GM12878 (cell line): ENCODE results near the gene PDSS2. TPM values are rescaled to one million over a fixed set of nuclear protein-coding genes. Genes with fewer than 3 reads are reported as not detected.

Experiments
- ATAC-seq: fragments of 200-7000 bp; cut with Tn5 transposase; 3 replicates; pipeline ENCODE4 v1.9.1; 2020; ENCODE audit warnings: mild to moderate bottlenecking, moderate library complexity
- BruUV-seq: library from RNA; stranded (reverse); fragments of 400-500 nt; replicated peaks from 2 replicates; lab custom pipeline; 2021; lab: Mats Ljungman, UMichigan
- CTCF ChIA-PET: fragments of 300-600 bp; sonication (Branson Sonifier 250); formaldehyde crosslinking; extraction: SDS; loops from one replicate; lab custom pipeline; 2021; ENCODE audit warnings: inconsistent platforms; lab: Yijun Ruan, JAX
- POLR2A ChIA-PET: fragments of 350-600 bp; formaldehyde crosslinking; extraction: SDS; loops from one replicate; lab custom pipeline; 2021; ENCODE audit warnings: inconsistent platforms; lab: Charles Lee
- RAD21 ChIA-PET: fragments of 300-600 bp; sonication (Branson Sonifier 250); formaldehyde crosslinking; loops from one replicate; lab custom pipeline; 2023; ENCODE audit warnings: antibody characterized with exemption; ENCODE audit not compliant: unreplicated experiment; lab: Charles Lee
- SMC1A ChIA-PET: fragments of 300-600 bp; sonication (Branson Sonifier 250); formaldehyde crosslinking; loops from one replicate; lab custom pipeline; 2023; ENCODE audit not compliant: unreplicated experiment, uncharacterized antibody; lab: Charles Lee
- DNase-seq: peaks from one replicate; pipeline ENCODE4 v3.0.0-alpha.2; 2011; ENCODE audit warnings: low read depth, low spot score
- FAIRE-seq: peaks from 3 replicates; lab custom pipeline; 2011; peaks lifted over from hg19 to GRCh38; lab: Jason Lieb, UNC
- H2AFZ ChIP-seq: 2 replicates; pipeline ENCODE4 v1.6.0; 2011; ENCODE audit warnings: low read depth, low read length, control low read depth; ENCODE audit not compliant: control insufficient read depth
- H3K27ac ChIP-seq: 2 replicates; pipeline ENCODE4 v1.5.1; 2011; ENCODE audit warnings: control low read depth; ENCODE audit not compliant: control insufficient read depth, insufficient read depth
- H3K27me3 ChIP-seq, 2 experiments: replicated peaks in 1 of 2; 2 replicates each; pipeline versions ENCODE4 v1.6.0 to v1.6.1; 2011; ENCODE audit warnings: low read length in 1 of 2; ENCODE audit not compliant: control insufficient read depth in 2 of 2, insufficient read depth in 2 of 2
- H3K36me3 ChIP-seq, 2 experiments: 2 replicates each; pipeline ENCODE4 v1.5.1; 2011; ENCODE audit warnings: low read length in 1 of 2; ENCODE audit not compliant: control insufficient read depth in 2 of 2, insufficient read depth in 2 of 2
- H3K4me1 ChIP-seq: 2 replicates; pipeline ENCODE4 v1.6.1; 2011; ENCODE audit warnings: mild to moderate bottlenecking, low read length, moderate library complexity, mixed read lengths; ENCODE audit not compliant: control insufficient read depth, insufficient read depth
- H3K4me2 ChIP-seq: 2 replicates; pipeline ENCODE4 v1.6.0; 2011; ENCODE audit warnings: control low read depth; ENCODE audit not compliant: control insufficient read depth, insufficient read depth
- H3K4me3 ChIP-seq: fragments of 200-600 bp; sonication (generic); 2 replicates; pipeline ENCODE4 v1.5.1; 2016
- H3K79me2 ChIP-seq: 2 replicates; pipeline ENCODE4 v1.6.0; 2011; ENCODE audit warnings: low read length; ENCODE audit not compliant: control insufficient read depth, insufficient read depth
- H3K9ac ChIP-seq: 2 replicates; pipeline ENCODE4 v1.8.0; 2011; ENCODE audit warnings: low read length, control low read depth, mixed read lengths; ENCODE audit not compliant: control insufficient read depth, insufficient read depth
- H3K9me3 ChIP-seq: replicated peaks from 3 replicates; pipeline ENCODE4 v1.5.1; 2011; ENCODE audit warnings: mild to moderate bottlenecking, low read length; ENCODE audit not compliant: control insufficient read depth, insufficient read depth
- H4K20me1 ChIP-seq: 2 replicates; pipeline ENCODE4 v1.6.0; 2011; ENCODE audit not compliant: control insufficient read depth, insufficient read depth
- ASH2L ChIP-seq: fragments of 300-600, 200-600 bp; sonication (generic); IDR thresholded peaks from 2 replicates; pipeline ENCODE4 v1.6.1; 2017; ENCODE audit warnings: low read depth, mild to moderate bottlenecking, borderline replicate concordance
- CEBPZ ChIP-seq: fragments of 150-350 bp; IDR thresholded peaks from 2 replicates; pipeline ENCODE4 v1.6.1; 2016; ENCODE audit warnings: low read depth, low read length
- CTCF ChIP-seq, 3 experiments: IDR thresholded peaks in 2 of 3; conservative IDR thresholded peaks in 1 of 3; 2 replicates each; pipeline ENCODE4 v1.5.1; 2011; ENCODE audit warnings: low read depth in 3 of 3, low read length in 3 of 3, mild to moderate bottlenecking in 3 of 3, control low read depth in 2 of 3, moderate library complexity in 2 of 3, inconsistent platforms in 1 of 3, mixed read lengths in 1 of 3; ENCODE audit not compliant: control insufficient read depth in 2 of 3, insufficient read depth in 1 of 3; ENCODE audit errors: extremely low read depth in 1 of 3
- E4F1 ChIP-seq: fragments of 450-650 bp; IDR thresholded peaks from 2 replicates; pipeline ENCODE4 v1.6.1; 2018; ENCODE audit warnings: borderline replicate concordance, mild to moderate bottlenecking; ENCODE audit not compliant: partially characterized antibody
- HDAC6 ChIP-seq: fragments of 200-600 bp; sonication (generic); IDR thresholded peaks from one replicate; pipeline ENCODE4 v1.8.0; 2017; ENCODE audit warnings: antibody characterized with exemption; ENCODE audit not compliant: unreplicated experiment
- KAT2A ChIP-seq: conservative IDR thresholded peaks from 2 replicates; pipeline ENCODE4 v1.6.1; 2011; ENCODE audit warnings: low read depth, low read length; ENCODE audit not compliant: control insufficient read depth
- MYB ChIP-seq: fragments of 150-350 bp; IDR thresholded peaks from 2 replicates; pipeline ENCODE4 v1.6.1; 2014; ENCODE audit warnings: mild to moderate bottlenecking, low read depth, low read length, borderline replicate concordance
- NBN ChIP-seq: fragments of 450-650 bp; IDR thresholded peaks from 2 replicates; pipeline ENCODE4 v1.6.1; 2016
- POLR2A ChIP-seq: IDR thresholded peaks from 2 replicates; pipeline ENCODE4 v1.6.1; 2011; ENCODE audit warnings: low read depth, mild to moderate bottlenecking, low read length
- RAD51 ChIP-seq: fragments of 450-650 bp; IDR thresholded peaks from 2 replicates; pipeline ENCODE4 v1.6.1; 2016; ENCODE audit warnings: moderate library complexity, mild to moderate bottlenecking, inconsistent platforms
- RCOR1 ChIP-seq: conservative IDR thresholded peaks from 2 replicates; pipeline ENCODE4 v1.6.1; 2012; ENCODE audit warnings: low read depth, low read length, improper control_type of control experiment
- SIN3A ChIP-seq: IDR thresholded peaks from 2 replicates; pipeline ENCODE4 v1.6.1; 2012; ENCODE audit warnings: low read depth, low read length, improper control_type of control experiment
- SMAD1 ChIP-seq: fragments of 450-650 bp; IDR thresholded peaks from 2 replicates; pipeline ENCODE4 v1.6.1; 2018; ENCODE audit warnings: mild to moderate bottlenecking, low read depth; ENCODE audit not compliant: partially characterized antibody
- SREBF2 ChIP-seq: IDR thresholded peaks from 2 replicates; pipeline ENCODE4 v1.6.1; 2012; ENCODE audit warnings: mild to moderate bottlenecking, low read length
- TCF7 ChIP-seq: IDR thresholded peaks from 2 replicates; pipeline ENCODE4 v1.6.1; 2014; ENCODE audit warnings: antibody characterized with exemption, borderline replicate concordance
- ZNF207 ChIP-seq: fragments of 450-650 bp; IDR thresholded peaks from 2 replicates; pipeline ENCODE4 v1.6.1; 2014; ENCODE audit warnings: antibody characterized with exemption, mild to moderate bottlenecking, borderline replicate concordance
- ZNF384 ChIP-seq: IDR thresholded peaks from 2 replicates; pipeline ENCODE4 v1.6.1; 2012; ENCODE audit warnings: low read depth, mild to moderate bottlenecking, low read length, improper control_type of control experiment, borderline replicate concordance
- ZSCAN29 ChIP-seq: fragments of 450-650 bp; IDR thresholded peaks from 2 replicates; pipeline ENCODE4 v1.6.1; 2017; ENCODE audit warnings: mild to moderate bottlenecking, moderate library complexity
- WGBS: methylation state at CpG from one replicate; pipeline ENCODE4 v1.1.6; 2016; ENCODE audit warnings: low lambda C conversion rate; ENCODE audit not compliant: insufficient replicate concordance, insufficient coverage; ENCODE audit errors: missing lambda C conversion rate; 5-methylcytosine and 5-hydroxymethylcytosine counted together
- in situ Hi-C: fragments of 300-500 bp; cut with MboI; formaldehyde crosslinking; loops from 9 replicates; pipeline ENCODE4 v1.14.3; 2018; ENCODE audit warnings: mixed read lengths
- intact Hi-C: fragments of 100-400 bp; cut with micrococcal nuclease; formaldehyde crosslinking; loops from one replicate; pipeline ENCODE4 v1.14.2; 2022; ENCODE audit not compliant: unreplicated experiment
- polyA plus RNA-seq, 11 experiments: library from polyadenylated mRNA; depleted of rRNA in 4 of 11; unstranded in 6 of 11; stranded (reverse) in 5 of 11; fragments of >200 nt; fragmentation: Nextera tagmentation in 4 of 11; fragmentation: Illumina TruSeq in 1 of 11; extraction: Ambion mirVana in 4 of 11; extraction: Trizol in 1 of 11; gene quantifications; 1 replicate in 1 of 11; 2 replicates in 10 of 11; pipeline versions ENCODE4 v1.2.1 to v1.2.3, GENCODE V29; 2011 to 2016; ENCODE audit warnings: inconsistent platforms in 2 of 11, missing spikeins in 2 of 11, low read depth in 1 of 11
- total RNA-seq, 4 experiments: library from RNA; depleted of rRNA in 3 of 4; stranded (reverse); fragments of >200 nt in 3 of 4; fragmentation: Illumina TruSeq in 1 of 4; extraction: Trizol in 1 of 4; gene quantifications; 2 replicates each; pipeline versions ENCODE4 v1.2.1 to v1.2.3, GENCODE V29; 2013 to 2021

The PDSS2 gene
- total and polyA plus RNA-seq, 10 of the 15 experiments (the other 5 are each of a cell fraction or from before 2014, with no cell fraction given) = 7.7 to 15.5 (median 9.6) TPM

GRCh38 chr6:107437691-107438090, 21.7 kb downstream of the PDSS2 start:
- Histone ChIP-seq H3K27ac (no peak overlapping the region), H3K27me3 (no peaks in the 10 kb centered on the region), H3K9ac (no peak overlapping the region), H3K4me3 (no peak overlapping the region), H3K4me2 (no peak overlapping the region), H4K20me1 (no peaks in the 10 kb centered on the region), H3K9me3 (no peaks in the 10 kb centered on the region; the same call in 2 of the 3 replicates), H2AFZ (no peak overlapping the region), H3K4me1 (no peaks in the 10 kb centered on the region), H3K79me2 (no peaks in the 10 kb centered on the region; the same call in 1 of the 2 replicates), H3K36me3 (no peaks in the 10 kb centered on the region)
- TF ChIP-seq E4F1 (no peak), RAD51 (no peak), ZNF384 (no peak), CTCF (IDR thresholded peaks at IDR 0.05 in 2 of 3, conservative IDR thresholded peaks at IDR 0.05 in 1 of 3; ENCODE audit: control insufficient read depth in 2 of 3, extremely low read depth in 1 of 3, insufficient read depth in 1 of 3, low read depth in 3 of 3, low read length in 3 of 3) (no peak), ZSCAN29 (no peak), HDAC6 (no peak), SREBF2 (no peak), MYB (no peak), SMAD1 (no peak), CEBPZ (no peak), ZNF207 (no peak), NBN (no peak), ASH2L (no peak), TCF7 (no peak), SIN3A (no peak), POLR2A (no peak), KAT2A (no peak), RCOR1 (no peak)
- DNase-seq (no peak), ATAC-seq (no peak), FAIRE-seq (no peak)
- intact Hi-C loops (no loop called here), in situ Hi-C loops (no loop called here)
- ChIA-PET SMC1A (no interaction called here), POLR2A (no interaction called here), RAD21 (no interaction called here), CTCF (no interaction called here)
- 96% methylated on average over 5 of the region's 5 CpGs for WGBS
- no TSS peak for BruUV-seq
